Ramos (cell line): ENCODE measurements around the gene ANAPC16.

ENCODE experiments used
- in situ Hi-C: fragments of 300-500 bp; cut with MboI; formaldehyde crosslinking; loops from one replicate; pipeline ENCODE4 v1.14.3; 2022; ENCODE audit warnings: low sequenced_read_pairs; ENCODE audit not compliant: unreplicated experiment

Gene ANAPC16

GRCh38 chr10:72215611-72216549 lies at the start of gene ANAPC16, which contains the start of gene ASCC1:
TSS of gene ANAPC16 (plus strand) at chr10:72216012. CDS start at chr10:72223915, 7,903 bp downstream.
TSS of gene ASCC1 (minus strand) at chr10:72216276. CDS start at chr10:72213298, 2,978 bp downstream.
- in situ Hi-C loops: no loop called here

GRCh38 chr10:72167118-72167517 lies 48.7 kb upstream of the ANAPC16 start:
- in situ Hi-C loops: no loop called here

- in situ Hi-C loops: no loop called here
These were observed 45.5 kb upstream of the ANAPC16 start for GRCh38 chr10:72170263-72170662.

- in situ Hi-C loops: no loop called here
These were observed 45.1 kb upstream of the ANAPC16 start for GRCh38 chr10:72170733-72171132.

GRCh38 chr10:72171175-72171630 lies 44.6 kb upstream of the ANAPC16 start:
- in situ Hi-C loops: no loop called here

GRCh38 chr10:72173262-72173618 lies 42.6 kb upstream of the ANAPC16 start:
- in situ Hi-C loops: no loop called here

GRCh38 chr10:72173619-72174296 lies 42.1 kb upstream of the ANAPC16 start:
- in situ Hi-C loops: no loop called here

GRCh38 chr10:72174297-72174662 lies 41.5 kb upstream of the ANAPC16 start:
- in situ Hi-C loops: no loop called here

- in situ Hi-C loops: no loop called here
These were observed 40.7 kb upstream of the ANAPC16 start for GRCh38 chr10:72175149-72175548.

GRCh38 chr10:72176701-72177100 lies 39.1 kb upstream of the ANAPC16 start:
- in situ Hi-C loops: no loop called here

GRCh38 chr10:72177454-72177853 lies 38.4 kb upstream of the ANAPC16 start:
- in situ Hi-C loops: no loop called here

- in situ Hi-C loops: no loop called here
These were observed 31.7 kb upstream of the ANAPC16 start for GRCh38 chr10:72184156-72184555.

- in situ Hi-C loops: no loop called here
These were observed 29.4 kb upstream of the ANAPC16 start for GRCh38 chr10:72186258-72186981.

GRCh38 chr10:72186982-72187330 lies 28.9 kb upstream of the ANAPC16 start:
- in situ Hi-C loops: no loop called here

- in situ Hi-C loops: no loop called here
These were observed 20.9 kb upstream of the ANAPC16 start for GRCh38 chr10:72194949-72195348.

- in situ Hi-C loops: no loop called here
These were observed 14.9 kb upstream of the ANAPC16 start for GRCh38 chr10:72200883-72201282.

GRCh38 chr10:72201293-72201692 lies 14.5 kb upstream of the ANAPC16 start:
- in situ Hi-C loops: no loop called here

- in situ Hi-C loops: no loop called here
These were observed 11.5 kb upstream of the ANAPC16 start for GRCh38 chr10:72204296-72204695.

- in situ Hi-C loops: no loop called here
These were observed 11.1 kb upstream of the ANAPC16 start for GRCh38 chr10:72204724-72205123.

- in situ Hi-C loops: no loop called here
These were observed 9.1 kb upstream of the ANAPC16 start for GRCh38 chr10:72206511-72207229.
